22Rv1 (cell line): ENCODE data around the gene RC3H2.

ENCODE experiments used
- H3K27ac ChIP-seq: fragments of 450-650 bp; 2 replicates; pipeline ENCODE4 v1.5.1; 2017
- ZFX ChIP-seq: fragments of 450-650 bp; IDR thresholded peaks from 2 replicates; pipeline ENCODE4 v1.6.1; 2017; ENCODE audit warnings: antibody characterized with exemption, borderline replicate concordance
- TF ChIP-seq, protein P1 (sequence below): fragments of 450-650 bp; IDR thresholded peaks from 2 replicates; pipeline ENCODE4 v1.5.1; 2017; ENCODE audit warnings: mild to moderate bottlenecking

The RC3H2 gene

DNA sequence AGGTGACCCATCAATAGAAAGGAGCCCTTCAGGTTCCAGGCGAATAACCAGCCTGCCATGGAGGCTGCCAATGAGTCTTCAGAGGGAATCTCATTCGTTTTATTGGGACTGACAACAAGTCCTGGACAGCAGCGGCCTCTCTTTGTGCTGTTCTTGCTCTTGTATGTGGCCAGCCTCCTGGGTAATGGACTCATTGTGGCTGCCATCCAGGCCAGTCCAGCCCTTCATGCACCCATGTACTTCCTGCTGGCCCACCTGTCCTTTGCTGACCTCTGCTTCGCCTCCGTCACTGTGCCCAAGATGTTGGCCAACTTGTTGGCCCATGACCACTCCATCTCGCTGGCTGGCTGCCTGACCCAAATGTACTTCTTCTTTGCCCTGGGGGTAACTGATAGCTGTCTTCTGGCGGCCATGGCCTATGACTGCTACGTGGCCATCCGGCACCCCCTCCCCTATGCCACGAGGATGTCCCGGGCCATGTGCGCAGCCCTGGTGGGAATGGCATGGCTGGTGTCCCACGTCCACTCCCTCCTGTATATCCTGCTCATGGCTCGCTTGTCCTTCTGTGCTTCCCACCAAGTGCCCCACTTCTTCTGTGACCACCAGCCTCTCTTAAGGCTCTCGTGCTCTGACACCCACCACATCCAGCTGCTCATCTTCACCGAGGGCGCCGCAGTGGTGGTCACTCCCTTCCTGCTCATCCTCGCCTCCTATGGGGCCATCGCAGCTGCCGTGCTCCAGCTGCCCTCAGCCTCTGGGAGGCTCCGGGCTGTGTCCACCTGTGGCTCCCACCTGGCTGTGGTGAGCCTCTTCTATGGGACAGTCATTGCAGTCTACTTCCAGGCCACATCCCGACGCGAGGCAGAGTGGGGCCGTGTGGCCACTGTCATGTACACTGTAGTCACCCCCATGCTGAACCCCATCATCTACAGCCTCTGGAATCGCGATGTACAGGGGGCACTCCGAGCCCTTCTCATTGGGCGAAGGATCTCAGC is 104.8 kb downstream of the RC3H2 start, which contains the start of gene OR1K1:
TSS of gene OR1K1 (plus strand) at position 58 of the 995 bp plus-strand sequence. CDS start at position 58, 0 bp downstream.
- H3K27ac ChIP-seq = no peak within 1 kb of the TSS
- TF ChIP-seq, protein P1, sequence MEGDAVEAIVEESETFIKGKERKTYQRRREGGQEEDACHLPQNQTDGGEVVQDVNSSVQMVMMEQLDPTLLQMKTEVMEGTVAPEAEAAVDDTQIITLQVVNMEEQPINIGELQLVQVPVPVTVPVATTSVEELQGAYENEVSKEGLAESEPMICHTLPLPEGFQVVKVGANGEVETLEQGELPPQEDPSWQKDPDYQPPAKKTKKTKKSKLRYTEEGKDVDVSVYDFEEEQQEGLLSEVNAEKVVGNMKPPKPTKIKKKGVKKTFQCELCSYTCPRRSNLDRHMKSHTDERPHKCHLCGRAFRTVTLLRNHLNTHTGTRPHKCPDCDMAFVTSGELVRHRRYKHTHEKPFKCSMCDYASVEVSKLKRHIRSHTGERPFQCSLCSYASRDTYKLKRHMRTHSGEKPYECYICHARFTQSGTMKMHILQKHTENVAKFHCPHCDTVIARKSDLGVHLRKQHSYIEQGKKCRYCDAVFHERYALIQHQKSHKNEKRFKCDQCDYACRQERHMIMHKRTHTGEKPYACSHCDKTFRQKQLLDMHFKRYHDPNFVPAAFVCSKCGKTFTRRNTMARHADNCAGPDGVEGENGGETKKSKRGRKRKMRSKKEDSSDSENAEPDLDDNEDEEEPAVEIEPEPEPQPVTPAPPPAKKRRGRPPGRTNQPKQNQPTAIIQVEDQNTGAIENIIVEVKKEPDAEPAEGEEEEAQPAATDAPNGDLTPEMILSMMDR = no peak
- TF ChIP-seq ZFX = no peak

DNA sequence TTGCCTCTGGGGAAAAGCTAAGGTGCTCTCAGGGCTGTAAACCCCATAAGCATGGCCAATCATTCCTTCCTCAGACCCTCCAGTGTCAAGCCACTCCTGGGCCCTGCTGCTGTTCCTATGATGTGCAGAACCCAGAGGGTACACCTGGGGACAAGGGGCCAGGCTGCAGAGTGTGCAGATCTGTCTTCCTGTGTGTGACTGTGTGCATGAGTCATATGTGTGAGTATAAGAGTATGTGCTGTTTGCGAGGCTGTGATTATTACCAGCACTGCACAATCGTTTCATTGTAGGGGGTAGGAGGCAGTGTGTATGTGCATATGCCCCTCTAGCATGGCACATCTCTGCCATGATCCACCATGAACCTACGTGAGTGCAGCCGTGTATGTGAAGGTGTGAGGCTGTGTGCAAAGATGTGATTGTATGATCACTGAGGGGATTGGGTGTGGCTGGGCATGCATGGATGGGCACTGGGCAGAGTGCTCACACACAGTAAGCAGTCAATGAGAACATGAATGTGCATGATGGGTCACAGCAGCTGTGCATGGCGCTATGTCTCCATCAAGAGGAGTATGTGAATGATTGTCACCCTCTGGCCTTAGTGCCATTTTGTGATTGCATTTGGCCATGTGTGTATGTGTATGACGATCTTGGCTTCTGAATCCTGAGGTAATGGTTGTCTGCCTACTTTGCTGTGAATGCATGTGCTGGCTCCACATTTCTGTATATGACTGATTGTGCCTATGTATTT is 107.7 kb downstream of the RC3H2 start:
- no peak overlapping the region for H3K27ac ChIP-seq
- TF ChIP-seq ZFX = no peak
- TF ChIP-seq, protein P1 = no peak
